Measurements from ENCODE around the gene RGS13.

RGS13 gene, protein sequence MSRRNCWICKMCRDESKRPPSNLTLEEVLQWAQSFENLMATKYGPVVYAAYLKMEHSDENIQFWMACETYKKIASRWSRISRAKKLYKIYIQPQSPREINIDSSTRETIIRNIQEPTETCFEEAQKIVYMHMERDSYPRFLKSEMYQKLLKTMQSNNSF

DNA sequence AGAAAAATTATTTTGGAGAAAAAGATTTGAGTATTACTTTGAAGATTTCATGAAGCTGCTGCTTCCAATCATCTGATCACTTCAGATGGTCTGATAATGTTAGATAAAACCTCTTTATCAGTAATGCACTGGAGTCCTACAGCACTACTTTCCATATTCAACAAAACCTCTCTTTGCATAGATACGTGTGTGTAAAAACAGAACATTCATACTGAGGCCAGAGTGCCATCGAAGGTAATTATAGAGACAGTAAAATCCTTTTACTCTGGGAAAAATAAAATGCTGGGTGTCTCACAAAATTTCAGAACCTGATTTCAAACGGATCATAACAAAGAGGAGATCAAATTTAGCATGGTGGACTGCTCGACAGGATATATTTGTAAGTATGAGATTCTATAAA, at the start of gene RGS13:
Gene RGS13, plus strand, starts transcription at position 209 of the 400 bp plus-strand sequence. CDS start 8,188 bp downstream, outside the sequence.
- DNase-seq (ENCODE audit: low read depth) = no peak
- TF ChIP-seq, protein P1, sequence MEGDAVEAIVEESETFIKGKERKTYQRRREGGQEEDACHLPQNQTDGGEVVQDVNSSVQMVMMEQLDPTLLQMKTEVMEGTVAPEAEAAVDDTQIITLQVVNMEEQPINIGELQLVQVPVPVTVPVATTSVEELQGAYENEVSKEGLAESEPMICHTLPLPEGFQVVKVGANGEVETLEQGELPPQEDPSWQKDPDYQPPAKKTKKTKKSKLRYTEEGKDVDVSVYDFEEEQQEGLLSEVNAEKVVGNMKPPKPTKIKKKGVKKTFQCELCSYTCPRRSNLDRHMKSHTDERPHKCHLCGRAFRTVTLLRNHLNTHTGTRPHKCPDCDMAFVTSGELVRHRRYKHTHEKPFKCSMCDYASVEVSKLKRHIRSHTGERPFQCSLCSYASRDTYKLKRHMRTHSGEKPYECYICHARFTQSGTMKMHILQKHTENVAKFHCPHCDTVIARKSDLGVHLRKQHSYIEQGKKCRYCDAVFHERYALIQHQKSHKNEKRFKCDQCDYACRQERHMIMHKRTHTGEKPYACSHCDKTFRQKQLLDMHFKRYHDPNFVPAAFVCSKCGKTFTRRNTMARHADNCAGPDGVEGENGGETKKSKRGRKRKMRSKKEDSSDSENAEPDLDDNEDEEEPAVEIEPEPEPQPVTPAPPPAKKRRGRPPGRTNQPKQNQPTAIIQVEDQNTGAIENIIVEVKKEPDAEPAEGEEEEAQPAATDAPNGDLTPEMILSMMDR (IDR thresholded peaks at IDR 0.05; ENCODE audit: insufficient read depth, low read depth, low read length, missing control alignments) = no peak
- H3K4me3 ChIP-seq (ENCODE audit: low read length) = no peak within 1 kb of the TSS

DNA sequence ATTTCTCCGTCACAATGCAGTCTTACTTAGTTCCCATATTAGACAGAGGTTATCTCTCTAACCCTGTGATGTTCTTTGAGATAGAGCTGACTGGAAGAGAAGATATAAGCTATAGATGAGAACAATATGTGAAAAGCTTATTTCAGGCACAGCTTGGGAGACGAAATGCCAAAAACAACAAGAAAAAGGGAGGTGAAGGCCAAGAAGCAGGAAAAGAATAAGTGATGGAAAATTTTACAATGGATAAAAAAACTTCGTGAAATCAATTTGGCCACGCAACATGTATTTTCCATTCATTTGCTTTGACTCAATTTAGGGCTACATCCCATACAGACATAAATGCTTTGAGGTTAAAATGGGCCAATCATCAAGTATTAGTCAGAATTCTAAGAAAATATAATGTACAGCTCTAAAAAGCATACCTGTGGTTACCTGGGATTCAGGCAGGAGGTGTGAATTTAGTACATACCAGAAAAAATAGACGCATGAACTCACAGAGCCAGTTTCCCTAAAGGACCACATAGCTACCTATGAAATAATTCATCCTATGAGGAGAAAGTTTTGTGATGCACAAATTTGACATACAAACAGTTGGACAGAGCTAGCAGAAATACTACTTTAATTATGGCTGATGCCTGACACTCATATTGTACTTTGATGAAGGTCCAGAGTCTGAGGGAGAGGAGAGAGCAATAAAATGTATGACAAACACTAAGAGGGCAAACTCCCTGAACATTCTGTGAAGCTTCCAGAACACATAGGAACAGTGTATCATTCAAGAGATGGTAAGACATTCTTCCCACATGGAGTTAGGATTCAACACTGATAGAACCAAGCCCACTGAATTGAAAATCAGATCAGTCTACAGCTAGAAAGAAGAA, 48.3 kb upstream of the RGS13 start:
- TF ChIP-seq, protein P1 (IDR thresholded peaks at IDR 0.05; ENCODE audit: insufficient read depth, low read depth, low read length, missing control alignments) = no peak
- H3K4me3 ChIP-seq (ENCODE audit: low read length) = no peak overlapping the region
- peak; percentile 11 for DNase-seq (ENCODE audit: low read depth)

DNA sequence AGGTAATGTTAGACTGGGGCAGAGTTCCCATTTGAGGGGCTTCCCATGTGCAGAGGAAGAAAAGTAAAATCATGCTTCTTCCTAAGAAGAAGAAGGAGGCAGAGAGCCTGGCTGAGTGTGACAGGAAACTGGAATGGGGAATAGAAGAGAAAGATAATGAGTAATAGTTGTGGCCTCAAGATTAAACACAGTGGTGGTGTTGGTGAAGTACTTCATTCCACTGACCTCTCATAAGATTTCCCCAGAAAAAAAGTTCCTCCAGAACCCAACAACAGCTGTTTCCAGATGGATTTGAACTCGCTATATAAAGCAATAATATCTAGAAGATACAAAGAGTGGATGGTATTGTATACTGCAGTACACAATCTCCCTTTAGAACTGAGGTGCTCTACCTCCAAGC, 47.4 kb upstream of the RGS13 start:
- DNase-seq (ENCODE audit: low read depth) = no peak
- H3K4me3 ChIP-seq (ENCODE audit: low read length) = no peak overlapping the region
- TF ChIP-seq, protein P1 (IDR thresholded peaks at IDR 0.05; ENCODE audit: insufficient read depth, low read depth, low read length, missing control alignments) = no peak

DNA sequence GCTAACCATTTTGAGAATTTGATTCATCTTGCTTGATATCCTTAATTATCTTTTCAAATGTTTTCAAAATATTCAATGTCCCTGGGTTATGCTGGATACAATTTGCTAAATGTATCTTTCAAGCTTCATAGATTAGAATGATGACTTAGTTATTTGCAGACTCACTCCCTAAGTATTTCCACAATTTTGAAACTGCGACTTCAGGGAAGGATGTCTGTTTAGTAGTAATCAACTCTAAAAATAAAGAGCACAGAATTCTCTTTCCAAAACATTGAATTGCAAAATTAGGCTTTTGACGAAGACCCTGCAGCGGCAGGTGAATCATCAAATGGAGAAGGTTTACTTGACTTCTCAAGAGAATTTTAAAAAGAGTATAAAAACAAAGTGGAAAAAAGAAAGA, 46.1 kb upstream of the RGS13 start:
- DNase-seq (ENCODE audit: low read depth) = no peak
- TF ChIP-seq, protein P1 (IDR thresholded peaks at IDR 0.05; ENCODE audit: insufficient read depth, low read depth, low read length, missing control alignments) = no peak
- no peak overlapping the region for H3K4me3 ChIP-seq (ENCODE audit: low read length)

DNA sequence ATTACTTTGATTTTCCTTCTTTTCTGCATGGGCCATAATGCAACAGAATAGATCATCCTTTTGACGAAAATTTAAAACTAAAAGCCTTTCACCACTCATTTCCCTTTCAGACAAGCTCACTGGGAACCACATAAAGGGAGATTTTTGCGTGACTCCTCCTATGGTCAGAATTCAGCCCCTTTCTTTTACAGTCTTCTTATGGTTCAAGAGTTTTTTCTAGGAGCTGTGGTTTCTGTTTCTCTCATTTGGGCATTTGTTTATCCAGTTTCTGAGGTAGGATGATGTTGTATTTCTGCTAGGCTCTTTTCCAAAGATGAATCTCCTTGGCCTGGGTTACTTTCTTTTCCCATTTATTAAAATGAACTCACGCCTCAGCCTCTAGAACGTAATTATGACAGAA, 43.4 kb upstream of the RGS13 start:
- H3K4me3 ChIP-seq (ENCODE audit: low read length) = no peak overlapping the region
- DNase-seq (ENCODE audit: low read depth) = no peak
- TF ChIP-seq, protein P1 (IDR thresholded peaks at IDR 0.05; ENCODE audit: insufficient read depth, low read depth, low read length, missing control alignments) = no peak

DNA sequence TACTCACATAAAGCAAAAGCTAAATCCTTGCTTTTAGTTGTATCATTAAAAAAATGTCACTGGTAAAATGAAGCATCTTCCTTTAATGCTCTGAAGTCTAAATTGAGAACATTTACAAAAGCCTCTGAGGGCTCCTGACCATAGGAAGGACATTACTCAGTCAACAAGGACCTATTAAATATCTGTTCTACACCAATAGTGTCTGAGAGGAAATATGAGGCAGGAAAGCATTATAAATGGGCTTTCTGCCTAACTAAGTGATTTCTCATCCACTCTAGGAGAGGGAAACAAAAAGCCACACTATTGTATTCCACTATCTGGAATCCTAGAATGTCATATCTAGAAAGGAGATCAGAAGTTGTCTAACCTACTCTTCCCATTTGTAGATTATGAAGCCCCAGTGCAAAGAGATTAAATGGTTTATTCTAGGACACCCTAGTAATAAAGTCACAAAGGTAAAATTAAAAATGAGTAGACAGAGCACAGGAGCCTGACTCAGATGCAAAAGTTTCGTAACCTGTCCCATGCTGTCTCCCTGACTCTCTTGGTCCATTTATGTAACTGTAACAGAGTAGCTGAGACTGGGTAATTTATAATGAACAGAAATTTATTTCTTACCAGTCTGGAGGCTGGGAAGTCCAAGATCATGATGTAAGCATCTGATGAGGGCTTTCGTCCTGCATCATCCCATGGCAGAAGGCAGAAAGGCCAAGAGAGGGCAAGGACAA, 42.8 kb upstream of the RGS13 start:
- no peak overlapping the region for H3K4me3 ChIP-seq (ENCODE audit: low read length)
- TF ChIP-seq, protein P1 (IDR thresholded peaks at IDR 0.05; ENCODE audit: insufficient read depth, low read depth, low read length, missing control alignments) = no peak
- DNase-seq (ENCODE audit: low read depth) = peak; percentile 45

Data from epithelial cell of esophagus (primary cell).